Suprapubic skin (tissue), 4 donors: Measurements from ENCODE around the gene PTPRM.

ENCODE experiments used
- CTCF ChIP-seq, 2 donors: fragments of 200-600 bp in 1 of 2; fragments of 450-650 bp in 1 of 2; sonication (generic) in 1 of 2; IDR thresholded peaks; one replicate each; pipeline ENCODE4 v1.5.1; 2016 to 2019; ENCODE audit warnings: antibody characterized with exemption in 2 of 2, mild to moderate bottlenecking in 1 of 2, moderate library complexity in 1 of 2
- POLR2A ChIP-seq, 2 donors: fragments of 450-650 bp; IDR thresholded peaks; one replicate each; pipeline ENCODE4 v1.6.1; 2017; ENCODE audit warnings: antibody characterized with exemption in 2 of 2, mild to moderate bottlenecking in 2 of 2, moderate library complexity in 2 of 2
- POLR2AphosphoS5 ChIP-seq, 3 donors: sonication (generic); formaldehyde crosslinking; IDR thresholded peaks; one replicate each; pipeline ENCODE4 v1.6.1; 2017; ENCODE audit warnings: antibody characterized with exemption in 3 of 3

- TF ChIP-seq CTCF (IDR thresholded peaks at IDR 0.05), result no peak
- TF ChIP-seq POLR2AphosphoS5 (IDR thresholded peaks at IDR 0.05), result no peak
- no peak for TF ChIP-seq POLR2A (IDR thresholded peaks at IDR 0.05)
Observed at GRCh38 chr18:7844418-7844817, 277.3 kb downstream of the PTPRM start.
